ENCODE measurements around the gene COA7.
"Not testable (repeated sequence)": the region's sequence is repeated elsewhere in the genome, so short reads cannot be mapped to it uniquely, and the experiment has no call there.

COA7 gene

DNA sequence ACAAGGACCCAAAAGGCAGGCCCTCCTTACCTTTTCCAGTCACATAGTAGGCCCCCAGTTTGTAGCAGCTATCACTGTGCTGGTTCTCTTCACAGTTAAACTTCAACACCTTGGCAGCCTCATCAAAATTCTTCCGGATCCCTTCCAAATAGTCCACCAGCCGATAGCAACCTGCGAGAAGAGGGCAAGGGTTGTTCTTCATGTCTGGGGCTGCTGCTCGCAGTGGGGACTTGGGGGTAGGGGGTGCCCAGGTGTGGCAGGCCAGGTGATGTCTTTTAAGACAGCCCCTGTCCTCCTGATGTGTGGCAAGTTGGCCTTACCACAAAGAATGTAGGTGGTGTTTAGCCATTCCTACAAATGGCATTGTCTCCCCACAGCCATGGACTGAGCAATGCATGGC lies 5.5 kb downstream of the COA7 start:
- Histone ChIP-seq H3K36me3 (ENCODE audit: insufficient read depth, low read length) (peaks cover 33% of the 10 kb centered on the region), H3K4me3 (ENCODE audit: low read length) (no peak overlapping the region), H2AFZ (ENCODE audit: low read depth, low read length) (no peak overlapping the region)

DNA sequence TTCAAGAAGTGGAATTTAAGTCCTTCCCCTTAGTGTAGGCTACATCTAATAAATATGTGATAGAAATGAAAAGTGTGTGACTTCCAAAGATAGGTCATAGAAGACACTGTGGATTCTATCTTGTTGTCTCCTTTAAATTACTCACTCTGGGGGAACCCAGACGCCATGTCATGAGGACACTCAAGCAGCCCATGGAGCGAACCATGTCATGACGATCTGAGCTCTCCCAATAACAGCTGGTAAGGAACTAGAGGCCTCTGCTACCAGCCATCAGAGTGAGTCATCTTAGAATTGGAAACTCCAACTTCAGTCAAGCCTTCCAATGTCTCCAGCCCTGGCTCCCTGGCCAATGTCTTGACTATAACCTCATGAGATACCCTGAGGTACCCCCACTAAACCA lies 6.3 kb downstream of the COA7 start:
- no peak overlapping the region for H2AFZ ChIP-seq (ENCODE audit: low read depth, low read length)
- H3K9me3 ChIP-seq (ENCODE audit: low read length) = peaks cover 2% of the 10 kb centered on the region
- H3K36me3 ChIP-seq (ENCODE audit: insufficient read depth, low read length) = peaks cover 42% of the 10 kb centered on the region

More for the DNA sequence above, 5.5 kb downstream of the COA7 start:
- no peaks in the 10 kb centered on the region for H3K4me1 ChIP-seq (ENCODE audit: insufficient read depth, low read length)
- H3K27me3 ChIP-seq (ENCODE audit: insufficient read depth, low read length) = no peaks in the 10 kb centered on the region
- peaks cover 2% of the 10 kb centered on the region for H3K9me3 ChIP-seq (ENCODE audit: low read length)

DNA sequence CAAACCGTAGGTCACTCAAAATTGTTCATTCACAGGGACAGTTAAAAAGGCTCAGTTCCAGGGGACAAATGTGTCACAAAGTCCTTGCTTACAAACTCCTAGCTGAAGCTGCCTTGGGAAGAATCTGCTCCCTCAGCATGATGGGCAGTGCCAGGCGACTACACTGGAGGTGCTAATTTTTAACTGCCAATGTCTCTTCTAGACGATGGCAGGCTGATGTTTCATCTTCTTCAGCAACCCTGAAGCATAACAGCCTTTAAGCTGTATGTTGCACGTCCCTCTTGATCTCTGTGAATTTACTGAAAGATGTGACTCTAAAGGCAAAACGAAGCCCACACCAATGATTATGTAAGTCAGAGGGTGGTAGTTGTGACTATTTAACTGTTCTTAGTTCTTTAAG lies 11.3 kb downstream of the COA7 start:
- no peaks in the 10 kb centered on the region for H3K4me1 ChIP-seq (ENCODE audit: insufficient read depth, low read length)
- H3K9me3 ChIP-seq (ENCODE audit: low read length) = peaks cover 1% of the 10 kb centered on the region
- H3K36me3 ChIP-seq (ENCODE audit: insufficient read depth, low read length) = peaks cover 35% of the 10 kb centered on the region
- no peak overlapping the region for H2AFZ ChIP-seq (ENCODE audit: low read depth, low read length)
- no peaks in the 10 kb centered on the region for H3K27me3 ChIP-seq (ENCODE audit: insufficient read depth, low read length)
- H3K4me3 ChIP-seq (ENCODE audit: low read length) = no peak overlapping the region

More for the DNA sequence above, 6.3 kb downstream of the COA7 start:
- H3K27me3 ChIP-seq (ENCODE audit: insufficient read depth, low read length) = no peaks in the 10 kb centered on the region
- no peaks in the 10 kb centered on the region for H3K4me1 ChIP-seq (ENCODE audit: insufficient read depth, low read length)
- H3K4me3 ChIP-seq (ENCODE audit: low read length) = no peak overlapping the region

DNA sequence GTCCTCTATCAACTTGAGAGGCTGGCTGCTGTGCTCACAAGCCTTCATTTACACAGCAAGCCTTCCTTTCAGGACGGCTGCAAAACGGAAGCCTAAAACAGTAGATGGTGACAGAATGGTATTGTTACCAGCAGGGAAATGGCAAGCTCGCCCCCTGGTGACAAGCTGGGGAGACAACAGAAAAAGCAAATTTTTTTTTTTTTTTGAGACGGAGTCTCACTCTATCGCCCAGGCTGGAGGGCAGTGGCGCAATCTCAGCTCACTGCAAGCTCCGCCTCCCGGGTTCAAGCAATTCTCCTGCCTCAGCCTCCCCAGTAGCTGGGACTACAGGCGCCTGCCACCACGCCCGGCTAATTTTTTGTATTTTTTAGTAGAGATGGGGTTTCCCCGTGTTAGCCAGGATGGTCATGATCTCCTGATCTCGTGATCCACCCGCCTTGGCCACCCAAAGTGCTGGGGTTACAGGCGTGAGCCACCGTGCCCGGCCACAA lies 11.8 kb downstream of the COA7 start:
- H3K4me3 ChIP-seq (ENCODE audit: low read length); H3K27me3 ChIP-seq (ENCODE audit: insufficient read depth, low read length); H3K9me3 ChIP-seq (ENCODE audit: low read length); H3K4me1 ChIP-seq (ENCODE audit: insufficient read depth, low read length); H2AFZ ChIP-seq (ENCODE audit: low read depth, low read length): not testable (repeated sequence)
- H3K36me3 ChIP-seq (ENCODE audit: insufficient read depth, low read length) = peaks cover 33% of the 10 kb centered on the region

DNA sequence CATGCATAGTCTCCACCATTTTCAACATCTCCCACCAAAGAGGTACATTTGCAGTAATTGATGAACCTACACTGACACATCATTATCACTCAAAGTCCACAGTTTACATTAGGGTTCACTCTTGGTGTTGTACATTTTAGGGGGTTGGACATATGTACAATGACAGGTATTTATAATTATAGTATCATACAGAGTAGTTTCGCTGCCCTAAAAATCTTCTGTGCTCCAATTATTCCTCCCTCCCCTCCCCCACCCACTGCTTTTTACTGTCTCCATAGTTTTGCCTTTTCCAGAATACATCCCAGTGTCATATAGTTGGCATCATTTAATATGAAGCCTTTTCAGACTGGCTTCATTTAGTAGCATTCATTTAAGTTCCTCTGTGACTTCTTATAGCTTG lies 13.6 kb downstream of the COA7 start:
- H3K4me1 ChIP-seq (ENCODE audit: insufficient read depth, low read length) = peaks cover under 1% of the 10 kb centered on the region

DNA sequence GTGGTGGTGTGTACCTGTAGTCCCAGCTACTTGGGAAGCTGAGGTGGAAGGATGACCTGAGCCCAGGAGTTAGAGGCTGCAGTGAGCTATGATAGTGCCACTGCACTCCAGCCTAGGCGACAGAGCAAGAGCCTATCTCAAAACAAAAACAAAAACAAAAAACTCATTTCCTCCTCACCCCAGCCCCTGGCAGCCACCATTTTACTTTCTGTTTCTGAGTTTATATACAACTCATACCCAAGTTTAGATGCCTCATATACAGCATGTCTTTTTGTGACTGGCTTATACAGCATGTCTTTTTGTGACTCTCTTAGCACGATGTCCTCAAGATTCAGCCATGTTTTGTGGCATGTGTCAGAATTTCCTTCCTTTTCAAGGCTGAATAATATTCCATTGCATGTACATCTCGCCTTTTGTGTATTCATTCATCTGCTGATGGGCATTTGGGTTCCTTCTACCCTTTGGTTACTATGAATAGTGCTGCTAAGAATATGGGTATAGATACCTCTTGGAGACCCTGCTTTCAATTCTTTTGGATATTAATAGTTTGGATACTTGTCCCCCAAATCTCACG lies 14.7 kb downstream of the COA7 start:
- peaks cover 18% of the 10 kb centered on the region for H3K36me3 ChIP-seq (ENCODE audit: insufficient read depth, low read length)
- H3K9me3 ChIP-seq (ENCODE audit: low read length) = peaks cover 1% of the 10 kb centered on the region
- H3K27me3 ChIP-seq (ENCODE audit: insufficient read depth, low read length) = no peaks in the 10 kb centered on the region
- no peak overlapping the region for H3K4me3 ChIP-seq (ENCODE audit: low read length)
- H2AFZ ChIP-seq (ENCODE audit: low read depth, low read length) = no peak overlapping the region
- H3K4me1 ChIP-seq (ENCODE audit: insufficient read depth, low read length) = peaks cover 8% of the 10 kb centered on the region

More for the DNA sequence above, 13.6 kb downstream of the COA7 start:
- peaks cover 1% of the 10 kb centered on the region for H3K9me3 ChIP-seq (ENCODE audit: low read length)
- H3K36me3 ChIP-seq (ENCODE audit: insufficient read depth, low read length) = peaks cover 22% of the 10 kb centered on the region
- no peak overlapping the region for H3K4me3 ChIP-seq (ENCODE audit: low read length)
- no peak overlapping the region for H2AFZ ChIP-seq (ENCODE audit: low read depth, low read length)
- no peaks in the 10 kb centered on the region for H3K27me3 ChIP-seq (ENCODE audit: insufficient read depth, low read length)

DNA sequence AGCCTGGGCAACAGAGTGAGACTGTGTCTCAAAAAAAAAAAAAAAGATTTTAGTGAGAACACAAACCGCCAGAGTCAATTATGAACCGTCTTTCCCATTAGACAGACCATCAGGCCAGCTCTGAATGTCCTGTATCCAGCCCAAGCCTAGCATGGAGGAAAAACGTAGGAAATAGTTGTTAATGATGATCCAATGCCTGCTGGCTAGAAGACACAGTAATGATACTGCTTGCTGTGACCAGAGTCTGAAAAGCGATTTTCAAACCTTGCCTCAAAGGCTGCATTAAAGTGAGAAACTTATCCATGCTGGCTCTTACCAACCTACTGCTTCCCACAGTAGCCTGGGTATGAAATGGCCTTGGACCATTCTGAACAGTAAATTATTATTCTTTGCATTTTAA lies 17.0 kb downstream of the COA7 start:
- peaks cover 4% of the 10 kb centered on the region for H3K36me3 ChIP-seq (ENCODE audit: insufficient read depth, low read length)
- peaks cover 1% of the 10 kb centered on the region for H3K9me3 ChIP-seq (ENCODE audit: low read length)
- H3K4me3 ChIP-seq (ENCODE audit: low read length) = no peak overlapping the region
- H3K4me1 ChIP-seq (ENCODE audit: insufficient read depth, low read length) = peaks cover 8% of the 10 kb centered on the region
- H2AFZ ChIP-seq (ENCODE audit: low read depth, low read length) = no peak overlapping the region
- H3K27me3 ChIP-seq (ENCODE audit: insufficient read depth, low read length) = no peaks in the 10 kb centered on the region

DNA sequence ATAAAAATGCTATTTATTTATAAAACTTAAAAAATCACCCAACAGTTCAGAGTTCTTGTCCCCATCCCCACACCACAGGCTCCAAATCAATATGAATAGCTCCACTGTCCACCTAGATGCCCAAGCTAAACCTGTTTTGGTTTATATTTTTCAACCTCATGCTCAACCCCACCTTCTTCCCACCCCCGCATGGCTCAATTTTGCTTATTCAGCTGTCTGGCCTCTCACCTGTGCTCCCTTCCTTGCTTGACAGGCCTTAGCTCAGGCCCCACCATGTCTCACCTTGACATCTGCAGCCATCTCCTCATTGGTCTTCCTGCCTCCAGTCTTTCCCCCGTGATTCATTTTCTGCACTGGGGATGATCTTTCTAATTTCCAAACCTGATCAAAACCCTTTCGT lies 17.8 kb downstream of the COA7 start:
- Histone ChIP-seq H3K4me1 (ENCODE audit: insufficient read depth, low read length) (peaks cover 8% of the 10 kb centered on the region), H3K36me3 (ENCODE audit: insufficient read depth, low read length) (peaks cover 4% of the 10 kb centered on the region), H3K4me3 (ENCODE audit: low read length) (no peak overlapping the region), H3K27me3 (ENCODE audit: insufficient read depth, low read length) (no peaks in the 10 kb centered on the region), H2AFZ (ENCODE audit: low read depth, low read length) (no peak overlapping the region), H3K9me3 (ENCODE audit: low read length) (peaks cover 1% of the 10 kb centered on the region)

DNA sequence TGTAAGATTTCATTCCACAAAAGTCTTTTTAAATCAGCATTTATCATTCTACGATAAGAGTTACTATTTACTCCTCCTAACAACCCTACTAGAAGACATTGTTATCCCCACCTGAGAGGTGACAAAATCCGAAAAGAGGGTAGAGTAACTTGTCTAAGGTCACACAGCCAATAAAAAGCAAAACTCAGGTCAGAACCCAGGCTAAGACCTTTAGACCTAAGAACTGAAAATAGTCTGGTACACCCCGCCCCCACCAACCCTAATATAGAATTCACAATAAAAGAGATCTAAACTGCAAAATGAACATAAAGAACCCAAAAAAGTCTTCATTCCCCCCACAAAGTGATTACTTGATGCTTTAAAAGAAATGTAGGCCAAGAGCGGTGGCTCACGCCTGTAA lies 18.6 kb downstream of the COA7 start:
- H2AFZ ChIP-seq (ENCODE audit: low read depth, low read length) = no peak overlapping the region
- H3K27me3 ChIP-seq (ENCODE audit: insufficient read depth, low read length) = no peaks in the 10 kb centered on the region
- H3K9me3 ChIP-seq (ENCODE audit: low read length) = peaks cover 1% of the 10 kb centered on the region

DNA sequence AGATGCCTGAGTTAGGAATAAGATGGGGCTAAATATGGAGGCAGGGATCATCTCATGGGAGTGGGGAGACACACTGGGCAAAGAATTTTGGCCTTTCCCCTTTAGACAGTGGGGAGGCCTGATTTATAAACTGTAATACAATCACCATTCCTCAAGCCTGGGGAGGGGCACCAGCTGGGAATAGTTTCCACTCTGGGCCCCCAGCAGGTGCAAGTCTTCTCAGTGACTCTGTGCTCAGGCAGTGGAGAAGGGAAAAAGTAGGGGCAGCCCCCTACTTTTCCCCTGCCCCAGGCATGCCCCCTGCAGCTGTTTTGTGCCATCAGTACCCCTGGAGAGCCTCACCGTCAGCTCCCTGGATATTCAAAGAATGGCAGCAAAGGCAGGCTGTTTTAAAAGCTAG lies 19.1 kb downstream of the COA7 start:
- no peaks in the 10 kb centered on the region for H3K36me3 ChIP-seq (ENCODE audit: insufficient read depth, low read length)
- H3K27me3 ChIP-seq (ENCODE audit: insufficient read depth, low read length) = no peaks in the 10 kb centered on the region
- peaks cover 8% of the 10 kb centered on the region for H3K4me1 ChIP-seq (ENCODE audit: insufficient read depth, low read length)
- H2AFZ ChIP-seq (ENCODE audit: low read depth, low read length) = no peak overlapping the region
- H3K9me3 ChIP-seq (ENCODE audit: low read length) = peaks cover 1% of the 10 kb centered on the region
- H3K4me3 ChIP-seq (ENCODE audit: low read length) = no peak overlapping the region

More for the DNA sequence above, 18.6 kb downstream of the COA7 start:
- H3K4me1 ChIP-seq (ENCODE audit: insufficient read depth, low read length) = peaks cover 8% of the 10 kb centered on the region
- H3K36me3 ChIP-seq (ENCODE audit: insufficient read depth, low read length) = no peaks in the 10 kb centered on the region
- no peak overlapping the region for H3K4me3 ChIP-seq (ENCODE audit: low read length)

DNA sequence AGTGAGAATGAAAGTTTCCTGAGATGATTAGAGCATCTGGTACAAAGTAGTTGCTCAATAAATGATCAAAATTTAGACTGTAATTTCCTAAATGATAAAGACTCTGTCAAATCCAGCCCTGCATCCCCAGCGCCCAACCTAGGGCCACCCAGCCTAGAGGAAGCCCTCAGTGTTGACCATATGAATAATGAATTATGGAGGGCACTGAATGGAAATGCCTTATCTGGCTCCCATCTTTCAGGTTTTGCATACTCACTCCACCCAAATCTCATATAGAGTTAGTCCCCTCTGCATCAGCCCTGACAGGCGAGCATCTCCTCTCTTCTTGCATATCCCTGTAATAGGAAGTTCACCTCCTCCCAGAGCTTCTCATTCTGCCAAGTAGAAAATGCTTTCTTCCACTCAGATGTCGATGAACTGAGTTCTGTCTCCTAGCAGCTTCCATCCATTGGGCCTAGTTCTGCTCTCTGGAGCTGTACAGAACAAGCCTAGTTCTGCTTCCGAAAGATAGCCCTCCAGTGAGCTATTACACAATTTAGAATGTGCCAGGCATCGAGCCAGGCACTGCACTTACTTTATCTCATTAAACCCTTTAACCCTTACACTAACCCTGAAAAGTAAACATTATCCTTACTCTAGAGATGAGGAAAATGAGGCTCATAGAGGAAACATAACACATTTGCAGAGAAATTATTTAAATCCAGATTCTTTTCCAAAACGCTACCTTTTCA lies 20.9 kb downstream of the COA7 start:
- no peaks in the 10 kb centered on the region for H3K36me3 ChIP-seq (ENCODE audit: insufficient read depth, low read length)
- H3K9me3 ChIP-seq (ENCODE audit: low read length) = no peaks in the 10 kb centered on the region
- H3K4me1 ChIP-seq (ENCODE audit: insufficient read depth, low read length) = peaks cover 8% of the 10 kb centered on the region
- H3K4me3 ChIP-seq (ENCODE audit: low read length) = no peak overlapping the region
- no peak overlapping the region for H2AFZ ChIP-seq (ENCODE audit: low read depth, low read length)
- H3K27me3 ChIP-seq (ENCODE audit: insufficient read depth, low read length) = no peaks in the 10 kb centered on the region

DNA sequence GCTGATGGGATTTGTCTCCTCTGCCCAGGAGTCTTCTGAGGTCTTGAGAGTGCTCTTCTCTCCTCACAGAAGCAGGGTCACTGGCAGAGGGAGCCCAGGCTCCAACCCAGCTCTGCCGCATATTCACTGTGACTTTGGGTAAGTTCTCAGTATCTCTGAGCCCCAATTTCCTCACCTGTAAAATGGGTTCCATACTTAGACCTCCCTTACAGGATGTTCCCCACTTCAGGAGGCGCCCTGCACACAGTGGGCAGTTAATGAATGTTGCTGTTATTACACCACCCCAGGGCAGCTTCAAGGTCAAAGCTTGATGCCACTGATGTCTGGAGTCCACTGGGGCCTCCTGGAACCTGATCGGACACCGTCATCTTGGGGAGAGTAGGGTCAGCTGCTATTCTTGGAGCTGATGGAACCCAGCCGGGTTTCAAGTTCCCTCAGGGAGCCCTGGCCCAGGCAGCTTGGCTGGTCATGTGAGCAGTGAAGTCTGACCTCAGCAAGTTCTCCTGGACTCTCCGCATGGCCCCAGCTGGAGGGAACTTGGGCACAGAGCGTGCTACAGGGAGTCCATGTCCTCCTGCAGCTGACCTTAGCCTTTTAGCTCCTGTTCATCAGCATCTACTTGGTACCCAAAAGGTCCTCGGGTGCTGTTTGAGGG lies 21.8 kb downstream of the COA7 start:
- no peak overlapping the region for H2AFZ ChIP-seq (ENCODE audit: low read depth, low read length)
- H3K4me1 ChIP-seq (ENCODE audit: insufficient read depth, low read length) = peaks cover 8% of the 10 kb centered on the region
- no peaks in the 10 kb centered on the region for H3K27me3 ChIP-seq (ENCODE audit: insufficient read depth, low read length)
- H3K4me3 ChIP-seq (ENCODE audit: low read length) = no peak overlapping the region
- H3K36me3 ChIP-seq (ENCODE audit: insufficient read depth, low read length) = no peaks in the 10 kb centered on the region
- no peaks in the 10 kb centered on the region for H3K9me3 ChIP-seq (ENCODE audit: low read length)

All from neuron (in vitro differentiated cells).